GM19328 (cell line): ENCODE measurements around the gene MYO16.

Source experiments
- ATAC-seq: cut with Tn5 transposase; IDR thresholded peaks from one replicate; pipeline ENCODE4 v1.9.1; 2021; ENCODE audit warnings: mild to moderate bottlenecking, moderate library complexity; ENCODE audit not compliant: unreplicated experiment

The MYO16 gene

DNA sequence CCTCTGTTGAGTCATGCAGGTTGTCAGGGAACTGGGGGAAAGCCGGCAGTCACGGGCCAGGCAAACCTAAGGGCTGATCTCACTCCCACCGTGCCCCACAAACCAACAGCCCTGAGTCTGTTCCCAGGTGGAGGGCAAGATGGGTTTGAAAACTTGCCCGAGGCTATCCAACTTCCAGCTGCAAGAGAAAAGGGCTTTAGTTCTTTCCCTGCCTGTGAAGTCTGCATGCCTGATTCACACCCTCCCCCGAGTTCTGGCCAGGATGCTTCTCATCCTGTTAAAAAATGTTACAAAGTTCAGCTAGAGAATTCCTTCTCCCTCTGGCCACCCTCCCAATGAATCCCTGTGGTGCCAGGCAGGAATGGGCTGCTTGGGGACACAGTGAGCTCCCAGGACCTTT lies 33.1 kb downstream of the MYO16 start:
- ATAC-seq: no peak

DNA sequence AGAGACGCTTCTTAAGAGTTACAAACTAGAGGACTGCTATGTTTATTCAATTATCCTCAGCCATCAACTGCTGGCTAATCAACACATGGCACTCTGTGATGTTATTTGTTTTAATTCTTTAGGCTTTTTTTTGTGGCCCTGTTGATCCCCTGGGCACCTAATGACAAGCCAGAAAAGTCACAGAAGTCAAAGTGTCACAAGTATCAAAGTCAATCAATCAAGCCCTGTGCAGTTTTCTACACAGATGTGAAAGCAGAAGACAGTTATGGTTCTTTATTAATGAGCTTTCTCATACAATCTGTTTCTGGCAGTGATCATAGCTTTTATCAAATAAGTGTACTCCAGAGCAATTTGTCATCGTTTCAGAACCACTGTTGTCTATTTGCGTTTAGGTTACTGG lies 34.3 kb downstream of the MYO16 start:
- no peak for ATAC-seq

DNA sequence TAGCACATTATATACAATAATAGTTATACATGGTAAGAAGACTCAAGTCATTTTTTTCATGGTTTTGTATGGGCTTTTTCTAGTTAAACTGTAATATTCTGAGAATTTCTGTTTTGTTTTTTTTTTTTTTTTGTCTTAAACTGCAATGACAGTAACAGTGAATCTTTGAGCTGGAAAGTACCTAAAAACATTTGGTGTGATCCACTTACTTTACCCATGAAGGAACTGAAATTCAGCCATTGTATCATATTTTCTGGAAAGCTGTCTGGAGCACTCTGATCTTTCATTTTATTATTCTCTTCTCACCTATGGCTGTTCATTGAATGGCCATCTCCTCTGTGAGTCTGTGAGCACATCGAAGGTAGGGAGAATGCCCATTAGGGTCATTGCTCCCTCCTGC lies 37.8 kb downstream of the MYO16 start:
- no peak for ATAC-seq

DNA sequence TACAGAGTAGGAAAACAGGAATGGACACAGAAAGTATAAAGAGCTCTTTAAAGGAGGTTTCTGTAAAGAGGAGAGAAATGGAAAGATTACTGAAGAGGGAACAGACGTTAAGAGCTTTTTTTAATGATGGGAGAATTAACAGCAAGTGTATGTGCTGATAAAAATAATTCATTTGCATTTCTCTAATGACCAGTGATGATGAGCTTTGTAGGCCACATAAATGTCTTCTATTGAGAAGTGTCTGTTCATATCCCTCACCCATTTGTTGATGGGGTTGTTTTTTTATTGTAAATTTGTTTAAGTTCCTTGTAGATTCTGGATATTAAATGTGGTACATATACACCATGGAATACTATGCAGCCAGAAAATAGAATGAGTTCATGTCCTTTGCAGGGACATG lies 40.0 kb downstream of the MYO16 start:
- no peak for ATAC-seq

DNA sequence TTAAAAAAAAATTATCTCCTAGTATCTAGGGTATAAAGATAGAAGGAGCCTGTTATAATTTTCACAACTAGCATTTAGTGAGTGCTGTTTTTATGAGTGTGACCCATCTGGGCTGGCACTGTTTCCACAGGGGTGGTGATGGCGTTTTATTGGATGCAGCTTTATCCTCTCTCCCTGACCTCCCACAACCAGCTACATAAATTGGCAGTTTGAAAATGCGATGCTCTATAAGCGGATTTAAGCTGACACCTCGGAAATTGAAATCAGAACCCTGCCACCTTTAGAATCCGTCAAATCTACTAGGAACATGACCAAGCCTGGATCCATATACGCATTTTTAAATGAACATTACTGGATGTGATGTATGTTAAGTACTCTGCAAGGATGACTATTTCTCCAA lies 44.9 kb downstream of the MYO16 start:
- no peak for ATAC-seq

DNA sequence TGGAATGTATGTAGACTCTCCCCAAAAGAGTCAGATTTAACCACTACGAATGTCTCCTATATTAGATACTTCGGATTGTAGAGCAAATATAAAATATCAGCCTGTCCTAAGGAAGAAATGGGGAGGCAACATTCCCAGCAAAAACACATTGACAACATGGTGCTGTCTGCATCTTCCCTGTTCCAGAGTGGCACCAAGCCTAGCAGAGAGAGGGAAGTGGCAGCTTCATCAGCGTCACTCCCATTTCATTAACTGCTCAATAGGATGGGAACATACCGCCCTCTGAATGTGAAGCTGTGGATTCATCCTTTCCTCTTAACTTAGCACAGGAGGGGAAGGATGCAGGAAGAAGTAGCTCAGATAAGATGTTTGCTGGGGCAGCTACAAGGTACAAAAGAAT lies 45.4 kb downstream of the MYO16 start:
- ATAC-seq: no peak

DNA sequence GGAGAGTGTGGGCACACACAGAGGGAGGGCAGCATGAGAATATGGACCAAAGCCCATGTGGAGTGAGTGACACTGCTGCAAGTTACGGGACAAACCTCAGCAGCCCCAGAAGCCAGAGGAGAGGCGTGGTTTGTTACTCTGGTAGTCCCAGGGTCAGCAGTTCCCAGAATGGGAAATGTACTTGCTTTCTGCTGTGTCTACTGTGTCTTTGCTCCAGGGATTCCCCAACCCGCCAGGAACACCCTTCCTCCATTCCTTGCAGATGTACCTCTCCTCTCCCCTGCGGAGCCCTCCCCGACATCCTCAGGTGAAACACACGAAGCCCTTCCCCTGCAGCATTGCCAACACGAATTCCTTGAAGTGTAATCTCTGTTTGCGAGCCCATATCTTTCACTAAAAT lies 47.2 kb downstream of the MYO16 start:
- no peak for ATAC-seq

DNA sequence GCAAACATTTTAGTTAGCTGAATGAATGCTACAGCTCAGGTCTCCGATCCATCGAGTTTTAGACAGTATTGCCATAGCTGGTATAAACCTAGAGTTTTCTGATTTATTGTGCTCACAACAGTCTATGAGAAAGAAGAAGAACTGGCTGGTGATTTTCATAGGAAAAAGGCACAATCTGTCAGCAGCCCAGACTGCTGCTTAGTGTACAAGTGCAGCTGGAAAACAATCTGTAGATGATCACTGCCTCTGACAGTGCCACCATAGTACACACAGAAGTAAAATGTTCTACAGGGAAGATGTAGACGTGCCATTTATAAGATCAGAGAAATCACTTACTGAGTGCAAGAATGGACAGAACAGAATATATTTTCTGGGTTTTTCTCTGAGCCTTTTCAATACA lies 48.4 kb downstream of the MYO16 start:
- ATAC-seq: no peak

DNA sequence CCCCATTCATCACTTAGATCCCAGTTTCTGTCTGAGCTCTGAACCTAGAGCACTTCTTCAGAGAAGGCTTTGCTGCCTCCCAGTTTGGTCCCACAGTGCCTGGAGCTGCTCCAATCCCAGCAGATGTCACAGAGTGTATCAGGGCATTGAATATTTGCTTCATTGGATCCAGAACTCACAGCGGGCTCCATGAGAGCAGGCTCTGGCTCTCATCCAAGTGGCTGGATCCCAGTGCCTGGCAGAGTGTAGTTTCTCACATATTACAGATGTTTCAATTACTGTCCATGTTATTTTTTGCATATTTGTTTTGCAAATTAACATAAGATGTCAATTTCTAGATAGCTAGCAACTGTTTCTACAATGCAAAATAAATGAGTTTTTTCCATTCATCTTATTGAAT lies 50.6 kb downstream of the MYO16 start:
- ATAC-seq: no peak

DNA sequence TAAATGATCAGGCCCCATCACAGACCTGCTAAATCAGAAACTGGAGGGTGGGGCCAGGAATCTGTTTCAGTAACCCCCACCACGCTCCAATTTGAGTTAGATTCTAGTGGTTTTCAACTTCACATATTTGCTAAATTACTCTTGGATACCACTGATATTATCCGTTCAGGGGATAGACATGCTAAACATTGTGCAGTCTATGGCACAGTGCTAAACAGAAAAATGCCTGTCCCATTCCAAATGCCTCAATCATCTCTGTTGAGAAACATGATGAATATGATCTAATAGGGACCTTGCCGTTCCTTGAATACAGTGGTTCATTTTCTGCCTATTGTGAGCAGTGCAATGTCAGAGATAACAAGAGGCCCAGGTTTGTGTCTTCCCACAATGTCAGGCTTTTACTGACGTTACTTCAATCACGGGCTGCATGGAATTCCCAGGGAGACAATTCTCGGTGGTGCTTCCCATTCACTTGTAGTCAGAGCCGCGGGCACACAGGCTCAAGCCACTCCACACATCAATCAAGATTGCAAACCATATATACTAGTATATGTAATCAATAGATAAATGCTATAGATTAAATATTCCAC lies 52.7 kb downstream of the MYO16 start:
- ATAC-seq: no peak

DNA sequence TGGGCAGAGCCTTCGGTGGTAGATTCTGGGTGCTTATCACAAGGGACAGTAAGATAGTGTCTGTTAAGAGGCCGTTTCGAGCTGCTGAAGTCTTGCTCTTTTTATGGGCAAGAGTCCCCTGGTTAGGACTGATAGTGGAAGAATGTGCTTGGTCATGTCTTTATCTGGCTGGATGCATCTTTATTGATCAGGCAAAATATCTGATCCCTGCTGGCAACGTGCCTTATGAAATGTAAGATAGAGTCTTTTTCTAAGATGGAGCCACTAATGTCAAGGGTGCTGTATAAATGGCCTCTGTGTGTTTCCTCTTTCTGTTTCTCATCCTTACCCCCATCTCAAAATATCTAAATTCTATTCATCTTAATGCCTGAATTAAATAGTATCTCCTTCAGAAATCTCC lies 53.3 kb downstream of the MYO16 start:
- no peak for ATAC-seq

DNA sequence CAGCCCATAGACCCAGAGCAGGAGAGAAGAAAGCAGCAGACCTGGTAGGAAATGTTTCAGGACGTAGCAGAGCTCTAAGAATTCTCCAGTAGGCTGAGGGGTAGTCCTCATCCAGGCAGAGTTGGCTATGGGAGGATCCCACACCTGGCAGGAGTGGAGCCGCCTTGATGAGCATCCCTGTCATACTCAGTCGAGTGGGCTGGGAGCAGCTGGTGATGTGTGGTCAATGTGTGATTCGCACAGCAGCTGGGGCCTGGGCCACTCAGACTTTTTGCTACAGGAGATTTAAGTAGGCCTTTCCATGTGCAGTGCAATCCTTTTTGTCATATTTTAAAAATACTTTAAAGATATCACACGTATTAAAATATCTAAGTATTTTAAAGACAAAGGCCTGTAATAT lies 56.6 kb downstream of the MYO16 start:
- no peak for ATAC-seq

DNA sequence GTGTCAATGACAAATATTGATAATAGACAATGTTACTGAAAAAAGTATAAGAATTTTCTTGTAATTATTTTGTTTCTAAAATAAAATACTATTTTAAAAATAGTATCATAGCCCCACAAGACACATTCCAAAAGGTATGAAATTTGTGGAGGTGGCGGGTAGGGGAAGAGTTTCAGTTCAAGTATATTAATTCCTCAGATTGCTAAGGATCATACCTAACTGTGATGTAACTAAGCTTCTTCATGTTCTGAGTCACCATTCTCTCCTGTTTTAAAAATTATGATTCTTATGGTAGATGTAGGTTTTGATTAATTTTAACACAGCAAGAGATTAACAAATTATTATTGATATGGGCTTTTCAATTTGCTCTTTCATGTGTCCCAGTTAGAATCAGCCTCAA lies 61.3 kb downstream of the MYO16 start:
- no peak for ATAC-seq

DNA sequence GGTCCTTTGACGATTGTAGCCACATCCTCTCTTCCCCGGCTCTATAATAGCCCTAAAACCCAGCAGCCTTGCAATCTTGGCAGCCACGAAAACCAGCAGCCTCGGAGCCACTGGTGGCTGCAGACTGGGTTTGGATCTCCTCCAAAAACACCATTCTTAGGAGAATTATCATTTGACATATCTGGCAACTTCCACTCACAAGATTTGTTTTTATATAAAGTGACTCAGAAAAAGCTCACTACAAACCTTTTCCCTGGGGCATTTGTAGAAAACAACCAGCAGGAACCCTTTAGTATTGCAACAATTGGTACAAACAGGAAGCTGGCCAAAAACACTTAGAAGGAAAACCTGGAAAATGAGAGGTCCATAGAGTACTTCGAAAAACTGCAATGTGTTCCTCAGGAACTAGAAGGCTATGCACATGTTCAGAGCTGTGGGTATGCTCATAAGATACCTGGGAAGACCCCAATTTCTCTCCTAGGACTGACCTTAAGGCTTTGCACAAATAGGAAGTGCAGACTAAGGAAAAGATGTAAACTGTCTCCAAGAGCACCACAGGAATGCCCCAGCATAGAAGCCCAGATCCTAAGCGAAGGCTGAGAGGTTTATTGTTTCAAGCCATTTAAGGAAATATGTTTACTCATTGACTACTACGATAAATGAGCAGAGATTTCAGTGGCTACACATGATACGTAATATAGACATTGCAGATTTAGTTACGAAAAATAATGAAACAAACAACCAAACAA lies 71.2 kb downstream of the MYO16 start:
- ATAC-seq: no peak

DNA sequence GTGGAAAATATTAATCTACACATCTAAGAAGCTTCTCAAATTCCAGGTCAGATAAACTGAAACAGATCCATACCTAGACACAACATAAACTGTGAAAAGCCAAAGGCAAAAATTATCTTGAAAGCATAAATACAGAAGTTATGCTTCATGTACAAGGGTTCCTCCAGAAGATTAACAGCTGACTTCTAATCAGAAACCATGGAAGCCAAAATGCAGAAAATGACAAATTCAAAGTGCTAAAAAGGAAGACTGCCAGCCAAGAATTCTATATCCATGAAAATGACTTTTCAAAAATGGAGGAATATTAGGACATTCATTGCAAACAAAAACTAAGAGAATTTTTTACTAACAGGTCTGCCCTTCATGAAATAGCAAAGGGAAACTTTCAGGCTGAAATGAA lies 72.8 kb downstream of the MYO16 start:
- no peak for ATAC-seq

DNA sequence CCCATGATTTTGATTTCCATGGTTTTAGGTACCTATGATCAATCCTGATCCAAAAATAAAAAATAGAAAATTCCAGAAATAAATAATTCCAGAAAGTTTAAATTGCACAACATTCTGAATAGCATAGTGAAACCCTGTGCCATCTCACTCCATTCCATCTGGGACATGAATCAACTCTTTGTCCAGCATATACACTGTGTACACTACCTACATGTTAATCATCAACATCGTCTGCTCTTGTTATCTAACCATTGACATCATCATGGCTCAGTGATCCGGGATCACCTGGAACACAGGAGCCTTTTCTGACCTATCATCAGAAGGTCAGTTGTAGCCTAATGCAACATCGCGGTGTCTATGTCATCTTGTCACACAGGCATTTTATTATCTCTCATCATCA lies 75.6 kb downstream of the MYO16 start:
- no peak for ATAC-seq

DNA sequence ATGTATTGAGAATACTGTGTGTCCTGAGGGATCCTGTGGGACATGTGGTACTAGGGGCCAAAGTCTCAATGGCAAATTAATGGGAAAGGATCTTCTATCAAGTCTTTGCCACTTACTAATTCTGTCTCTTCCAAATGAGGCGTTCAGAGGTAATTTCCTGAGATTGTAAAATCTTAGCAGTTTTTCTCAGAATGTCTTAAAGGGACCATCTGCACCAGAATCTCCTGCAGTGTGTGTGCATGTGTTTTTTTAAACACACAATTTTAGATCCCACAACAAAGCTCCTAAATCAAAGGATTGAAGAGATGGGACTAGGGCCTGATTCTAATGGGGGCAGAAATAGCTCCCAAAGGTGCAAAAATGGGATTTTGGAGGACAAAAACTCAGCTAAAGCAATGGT lies 78.2 kb downstream of the MYO16 start:
- ATAC-seq: no peak

DNA sequence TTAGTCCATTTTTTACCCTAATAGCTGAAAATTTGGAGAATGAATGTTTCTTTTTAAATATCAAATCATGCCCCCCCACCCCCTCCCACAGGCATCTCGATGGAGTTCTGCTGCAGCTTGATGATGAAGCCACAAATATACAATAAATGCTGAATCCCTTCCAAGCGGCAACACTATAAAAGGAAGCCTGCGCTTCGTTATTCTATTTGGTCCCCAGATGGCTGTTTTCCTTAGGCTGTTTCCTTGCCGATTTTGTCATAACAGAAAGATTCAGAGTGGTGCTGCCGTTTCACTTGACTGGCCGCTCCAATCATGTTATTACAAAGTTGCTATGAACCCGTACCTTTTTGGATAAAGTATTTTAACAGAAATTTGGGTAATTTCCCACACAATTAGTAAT lies 79.5 kb downstream of the MYO16 start:
- no peak for ATAC-seq

DNA sequence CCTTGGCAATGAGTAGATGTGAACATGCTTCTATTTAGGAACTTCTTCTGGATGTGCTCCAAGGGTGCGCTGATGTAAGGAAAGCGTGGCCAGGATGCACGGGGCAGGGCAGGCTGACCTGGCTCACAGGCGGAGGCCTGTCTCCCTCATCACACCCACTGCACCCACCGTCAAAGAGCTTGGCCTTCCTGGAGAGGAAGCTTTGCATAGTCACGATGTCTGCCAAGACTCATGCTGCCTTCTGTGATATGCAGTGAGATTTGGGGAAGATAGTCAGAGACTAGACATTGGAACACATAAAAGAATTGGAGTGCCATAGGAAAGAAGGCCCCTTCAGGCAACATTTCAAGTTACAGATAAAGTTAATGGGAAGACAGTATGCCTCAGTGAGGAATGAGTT lies 82.0 kb downstream of the MYO16 start:
- ATAC-seq: no peak

DNA sequence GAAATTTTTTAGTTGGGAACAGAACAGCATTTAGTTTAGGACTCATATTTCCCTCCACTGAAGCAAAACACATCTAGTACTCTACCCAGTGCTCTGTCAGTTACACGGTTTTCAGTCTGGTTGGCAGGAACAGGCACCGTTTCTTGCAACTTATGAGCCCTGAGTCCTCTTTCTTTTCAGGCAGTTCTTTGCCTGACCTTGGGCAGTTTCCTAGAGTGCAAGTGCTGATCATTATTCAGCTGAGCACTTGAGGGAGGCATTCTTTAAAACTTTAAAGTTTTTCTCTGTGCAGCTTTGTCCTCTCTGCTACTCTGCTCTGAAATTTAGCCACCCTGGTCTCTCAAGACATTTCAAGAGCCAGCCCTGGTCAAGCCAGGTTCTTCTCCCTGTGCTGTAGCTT lies 96.1 kb downstream of the MYO16 start:
- no peak for ATAC-seq

DNA sequence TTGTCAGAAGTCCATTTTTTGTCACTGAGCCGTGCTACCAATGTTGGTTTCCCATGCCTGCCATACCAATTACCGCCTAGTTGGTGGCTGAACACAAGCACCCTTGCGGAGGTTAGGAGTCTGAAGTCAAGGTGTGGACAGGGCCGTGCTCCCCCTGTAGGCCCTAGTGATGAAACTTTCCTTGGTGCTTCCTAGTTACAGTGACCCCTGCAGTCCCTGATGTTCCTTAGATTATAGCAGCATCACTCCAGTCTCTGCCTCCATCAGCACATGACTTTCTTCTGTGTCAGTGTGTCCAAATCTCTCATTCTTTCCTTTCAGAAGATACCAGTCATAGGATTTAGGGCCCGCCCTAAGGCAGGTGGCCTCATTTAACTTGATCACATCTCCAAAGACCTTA lies 99.0 kb downstream of the MYO16 start:
- no peak for ATAC-seq

DNA sequence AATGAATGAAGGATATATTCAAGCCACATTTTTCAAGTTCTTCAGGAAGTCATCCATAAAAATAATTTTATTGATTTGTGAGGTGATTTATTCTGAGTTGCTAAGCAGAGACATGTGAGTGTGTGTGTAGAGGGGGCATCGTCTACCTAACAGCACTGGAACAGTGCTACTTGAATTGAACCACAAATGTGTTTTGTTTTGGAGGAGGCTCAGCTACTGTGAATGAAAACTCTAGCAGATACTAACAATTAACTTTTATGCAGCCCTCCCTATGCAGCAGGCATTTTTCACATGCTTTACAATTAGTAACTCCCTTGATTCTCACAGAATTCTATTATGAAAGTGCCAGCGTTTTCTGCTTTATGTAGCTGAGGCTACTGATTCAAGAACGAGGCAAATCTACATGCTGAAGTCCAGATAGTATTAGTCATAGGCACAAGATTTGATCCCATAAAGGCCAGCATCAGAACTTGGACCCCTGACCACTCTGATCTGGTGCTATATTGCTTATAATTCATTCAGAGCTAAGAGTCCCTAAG lies 103.7 kb downstream of the MYO16 start:
- no peak for ATAC-seq

DNA sequence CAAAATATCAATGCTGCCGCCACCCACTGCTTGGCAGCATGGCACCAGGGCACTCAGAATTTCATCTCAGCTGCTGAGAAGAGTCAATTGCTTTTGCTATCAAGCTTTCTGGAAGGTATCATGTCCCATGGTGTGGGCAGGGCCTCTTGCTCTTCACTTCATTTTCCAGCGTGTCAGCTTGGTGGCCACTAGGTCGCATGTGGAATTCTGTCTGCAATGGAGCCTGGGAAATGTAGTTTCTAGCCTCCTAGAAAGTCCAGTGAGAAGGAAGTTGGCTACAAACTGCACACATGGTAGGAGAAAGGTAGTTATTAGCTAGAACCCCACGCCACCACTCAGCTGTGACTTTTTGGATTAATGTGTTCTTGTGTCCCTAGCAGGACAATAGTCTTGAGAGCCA lies 105.3 kb downstream of the MYO16 start:
- no peak for ATAC-seq
